Thymus (tissue), 11 donors: ENCODE results near the gene CCNL1. TPM values are rescaled to one million over a fixed set of nuclear protein-coding genes. Genes with fewer than 3 reads are reported as not detected.
"Not testable (repeated sequence)": the region's sequence is repeated elsewhere in the genome, so short reads cannot be mapped to it uniquely, and the experiment has no call there.

Experiments used
- DNase-seq, 9 donors: peaks; one replicate each; pipeline ENCODE4 v3.0.0-alpha.2; 2013; ENCODE audit warnings: low spot score in 9 of 9, low read depth in 6 of 9, missing footprints in 1 of 9
- H3K27ac ChIP-seq, 2 donors: one replicate each; pipeline ENCODE4 v1.5.1; 2013; ENCODE audit warnings: control low read depth in 1 of 2, low read depth in 1 of 2, low read length in 1 of 2, mild to moderate bottlenecking in 1 of 2, moderate library complexity in 1 of 2
- H3K27me3 ChIP-seq, 2 donors: one replicate each; pipeline ENCODE4 v1.5.1; 2013; ENCODE audit warnings: low read length in 1 of 2; ENCODE audit not compliant: control insufficient read depth in 2 of 2, insufficient read depth in 1 of 2
- H3K36me3 ChIP-seq, 2 donors: one replicate each; pipeline ENCODE4 v1.5.1; 2013; ENCODE audit warnings: low read length in 1 of 2, mild to moderate bottlenecking in 1 of 2, moderate library complexity in 1 of 2; ENCODE audit not compliant: control insufficient read depth in 2 of 2, insufficient read depth in 2 of 2
- H3K4me1 ChIP-seq, 2 donors: one replicate each; pipeline ENCODE4 v1.5.1; 2013; ENCODE audit warnings: low read length in 2 of 2; ENCODE audit not compliant: control insufficient read depth in 2 of 2, insufficient read depth in 2 of 2
- H3K4me3 ChIP-seq, 2 donors: one replicate each; pipeline ENCODE4 v1.5.1; 2013; ENCODE audit warnings: low read length in 2 of 2, control low read depth in 1 of 2, mild to moderate bottlenecking in 1 of 2
- H3K9me3 ChIP-seq, 2 donors: one replicate each; pipeline ENCODE4 v1.5.1; 2013; ENCODE audit warnings: low read length in 1 of 2, mild to moderate bottlenecking in 1 of 2; ENCODE audit not compliant: control insufficient read depth in 2 of 2, insufficient read depth in 1 of 2
- WGBS: extraction: QIAGEN DNeasy Blood & Tissue Kit; methylation state at CpG from one replicate; pipeline ENCODE4 v1.1.7; 2013; 5-methylcytosine and 5-hydroxymethylcytosine counted together
- polyA plus RNA-seq: library from polyadenylated mRNA; stranded (reverse); fragments of 200-250 nt; gene quantifications from one replicate; pipeline ENCODE4 v1.2.3, GENCODE V29; 2013
- total RNA-seq: library from RNA; stranded (reverse); fragments of 120-200 nt; gene quantifications from one replicate; pipeline ENCODE4 v1.2.4, GENCODE V29; 2013
- donor health status: healthy.

CCNL1 gene
- total and polyA plus RNA-seq, 2 donors, result 247 to 248 TPM

GRCh38 chr3:157107644-157108133, 52.3 kb downstream of the CCNL1 start:
- WGBS, result 88% methylated on average over 5 of the region's 5 CpGs
- Histone ChIP-seq H3K27ac (no peak overlapping the region), H3K9me3 (no peaks in the 10 kb centered on the region), H3K4me1 (peaks cover 0 to 28% of the 10 kb centered on the region in 2 donors), H3K36me3 (no peaks in the 10 kb centered on the region), H3K27me3 (no peaks in the 10 kb centered on the region), H3K4me3 (no peak overlapping the region)
- no peak for DNase-seq

- WGBS, result 89% methylated on average over 2 of the region's 2 CpGs
- H3K27me3 ChIP-seq, result no peaks in the 10 kb centered on the region
- H3K4me1 ChIP-seq, result peaks cover 0 to 28% of the 10 kb centered on the region in 2 donors
- no peaks in the 10 kb centered on the region for H3K9me3 ChIP-seq
- H3K27ac ChIP-seq, result no peak overlapping the region
- no peaks in the 10 kb centered on the region for H3K36me3 ChIP-seq
- no peak for DNase-seq
- no peak overlapping the region for H3K4me3 ChIP-seq
Measured at GRCh38 chr3:157107037-157107436, 52.9 kb downstream of the CCNL1 start.

- DNase-seq, result peak in 3 of 9 donors; percentile 61 to 83 (median 62)
- no peak overlapping the region for H3K4me3 ChIP-seq
- 46% methylated on average over 7 of the region's 7 CpGs for WGBS
- no peaks in the 10 kb centered on the region for H3K9me3 ChIP-seq
- H3K27ac ChIP-seq, result peak overlapping the region in 1 of 2 donors; percentile 68
- H3K36me3 ChIP-seq, result no peaks in the 10 kb centered on the region
- H3K27me3 ChIP-seq, result no peaks in the 10 kb centered on the region
- H3K4me1 ChIP-seq, result peaks cover 0 to 37% of the 10 kb centered on the region in 2 donors
Measured at GRCh38 chr3:157104928-157105652, 54.9 kb downstream of the CCNL1 start.

GRCh38 chr3:157104521-157104920, 55.4 kb downstream of the CCNL1 start:
- DNase-seq, result no peak
- Histone ChIP-seq H3K4me1 (peaks cover 0 to 43% of the 10 kb centered on the region in 2 donors), H3K27me3 (no peaks in the 10 kb centered on the region), H3K36me3 (no peaks in the 10 kb centered on the region), H3K9me3 (no peaks in the 10 kb centered on the region), H3K27ac (peak overlapping the region in 1 of 2 donors; percentile 68), H3K4me3 (no peak overlapping the region)
- 81% methylated on average over 4 of the region's 4 CpGs for WGBS

- Histone ChIP-seq H3K4me1 (peaks cover 0 to 46% of the 10 kb centered on the region in 2 donors), H3K4me3 (no peak overlapping the region), H3K9me3 (no peaks in the 10 kb centered on the region), H3K27ac (no peak overlapping the region), H3K36me3 (no peaks in the 10 kb centered on the region), H3K27me3 (no peaks in the 10 kb centered on the region)
- 99% methylated on average over 2 of the region's 2 CpGs for WGBS
- DNase-seq, result no peak
Measured at GRCh38 chr3:157103860-157104259, 56.1 kb downstream of the CCNL1 start.

GRCh38 chr3:157103280-157103679, 56.7 kb downstream of the CCNL1 start:
- Histone ChIP-seq H3K9me3 (no peaks in the 10 kb centered on the region), H3K4me3 (no peak overlapping the region), H3K27ac (no peak overlapping the region), H3K4me1 (peaks cover 0 to 46% of the 10 kb centered on the region in 2 donors), H3K27me3 (no peaks in the 10 kb centered on the region), H3K36me3 (no peaks in the 10 kb centered on the region)
- DNase-seq, result no peak
- 98% methylated on average over 2 of the region's 2 CpGs for WGBS

- H3K36me3 ChIP-seq, H3K27ac ChIP-seq, H3K9me3 ChIP-seq, DNase-seq, H3K27me3 ChIP-seq, H3K4me3 ChIP-seq: not testable (repeated sequence)
- peaks cover 0 to 46% of the 10 kb centered on the region in 2 donors for H3K4me1 ChIP-seq
- 98% methylated on average over 1 of the region's 1 CpG for WGBS
Measured at GRCh38 chr3:157102595-157102994, 57.4 kb downstream of the CCNL1 start.

- Histone ChIP-seq H3K27ac (no peak overlapping the region), H3K4me1 (peaks cover 0 to 46% of the 10 kb centered on the region in 2 donors), H3K4me3 (no peak overlapping the region), H3K36me3 (no peaks in the 10 kb centered on the region), H3K9me3 (no peaks in the 10 kb centered on the region), H3K27me3 (no peaks in the 10 kb centered on the region)
- WGBS, result 98% methylated on average over 3 of the region's 3 CpGs
- no peak for DNase-seq
Measured at GRCh38 chr3:157102098-157102497, 57.8 kb downstream of the CCNL1 start.

- Histone ChIP-seq H3K27me3 (no peaks in the 10 kb centered on the region), H3K4me3 (no peak overlapping the region), H3K4me1 (peaks cover 0 to 46% of the 10 kb centered on the region in 2 donors), H3K36me3 (no peaks in the 10 kb centered on the region), H3K9me3 (no peaks in the 10 kb centered on the region), H3K27ac (no peak overlapping the region)
- DNase-seq, result no peak
- WGBS, result 97% methylated on average over 2 of the region's 2 CpGs
Measured at GRCh38 chr3:157101486-157101885, 58.5 kb downstream of the CCNL1 start.
